H9 (cell line): ENCODE measurements around the gene ZNF319. TPM values are rescaled to one million over a fixed set of nuclear protein-coding genes. Genes with fewer than 3 reads are reported as not detected.

Experiments
- DNase-seq: peaks from one replicate; pipeline ENCODE4 v3.0.0-alpha.2; 2017
- H2AFZ ChIP-seq: one replicate; pipeline ENCODE4 v1.6.1; 2013; ENCODE audit warnings: mild to moderate bottlenecking, low read length, control low read depth, moderate library complexity
- H2AK5ac ChIP-seq: 2 replicates; pipeline ENCODE4 v1.6.1; 2013; ENCODE audit warnings: low read length, control low read depth, mixed read lengths; ENCODE audit not compliant: insufficient read length
- H2BK120ac ChIP-seq: one replicate; pipeline ENCODE4 v1.6.1; 2013; ENCODE audit warnings: low read depth, mild to moderate bottlenecking, low read length, control low read depth, inconsistent platforms; ENCODE audit not compliant: poor library complexity, severe bottlenecking
- H2BK12ac ChIP-seq: 2 replicates; pipeline ENCODE4 v1.6.1; 2013; ENCODE audit warnings: low read length, control low read depth, mixed read lengths, low read depth; ENCODE audit not compliant: insufficient read length
- H2BK15ac ChIP-seq: 2 replicates; pipeline ENCODE4 v1.6.1; 2013; ENCODE audit warnings: low read depth, low read length, control low read depth
- H2BK20ac ChIP-seq: one replicate; pipeline ENCODE4 v1.6.1; 2013; ENCODE audit warnings: low read depth, mild to moderate bottlenecking, low read length, control low read depth, inconsistent platforms; ENCODE audit not compliant: poor library complexity, severe bottlenecking
- H2BK5ac ChIP-seq: 2 replicates; pipeline ENCODE4 v1.6.1; 2013; ENCODE audit warnings: low read length, control low read depth, mixed read lengths; ENCODE audit not compliant: insufficient read length
- H3K14ac ChIP-seq: 2 replicates; pipeline ENCODE4 v1.6.1; 2013; ENCODE audit warnings: low read length, control low read depth; ENCODE audit not compliant: insufficient read depth
- H3K18ac ChIP-seq: 2 replicates; pipeline ENCODE4 v1.6.1; 2013; ENCODE audit warnings: low read depth, mild to moderate bottlenecking, mixed read lengths, low read length, control low read depth; ENCODE audit not compliant: insufficient read length
- H3K23ac ChIP-seq: 2 replicates; pipeline ENCODE4 v1.6.1; 2013; ENCODE audit warnings: low read length, control low read depth, mixed read lengths, low read depth; ENCODE audit not compliant: insufficient read length
- H3K23me2 ChIP-seq: 2 replicates; pipeline ENCODE4 v1.6.1; 2013; ENCODE audit warnings: low read depth, mild to moderate bottlenecking, mixed read lengths, low read length, control low read depth; ENCODE audit not compliant: insufficient read length, poor library complexity, severe bottlenecking
- H3K27ac ChIP-seq: 2 replicates; pipeline ENCODE4 v1.5.1; 2013; ENCODE audit warnings: low read length, control low read depth, mixed read lengths, low read depth; ENCODE audit not compliant: insufficient read length
- H3K27me3 ChIP-seq: 2 replicates; pipeline ENCODE4 v1.6.1; 2013; ENCODE audit warnings: low read length, control low read depth, inconsistent platforms; ENCODE audit not compliant: insufficient read depth
- H3K4ac ChIP-seq: 2 replicates; pipeline ENCODE4 v1.6.1; 2013; ENCODE audit warnings: low read depth, mild to moderate bottlenecking, control low read depth, inconsistent platforms, low read length, moderate library complexity
- H3K4me1 ChIP-seq: 2 replicates; pipeline ENCODE4 v1.6.1; 2013; ENCODE audit warnings: low read length, control low read depth, inconsistent platforms; ENCODE audit not compliant: insufficient read depth
- H3K4me2 ChIP-seq: 2 replicates; pipeline ENCODE4 v1.6.1; 2013; ENCODE audit warnings: low read length, control low read depth, mixed read lengths; ENCODE audit not compliant: insufficient read length, insufficient read depth
- H3K56ac ChIP-seq: 2 replicates; pipeline ENCODE4 v1.6.1; 2013; ENCODE audit warnings: low read depth, mild to moderate bottlenecking, mixed read lengths, low read length, control low read depth; ENCODE audit not compliant: insufficient read length
- H3K79me1 ChIP-seq: 2 replicates; pipeline ENCODE4 v1.6.1; 2013; ENCODE audit warnings: low read depth, mild to moderate bottlenecking, moderate library complexity, low read length, control low read depth, inconsistent platforms; ENCODE audit not compliant: insufficient read depth, poor library complexity, severe bottlenecking
- H3K79me2 ChIP-seq: 2 replicates; pipeline ENCODE4 v1.6.1; 2013; ENCODE audit warnings: low read length, control low read depth, inconsistent platforms; ENCODE audit not compliant: insufficient read depth
- H3K9ac ChIP-seq: 2 replicates; pipeline ENCODE4 v1.6.1; 2013; ENCODE audit warnings: low read length, control low read depth, mixed read lengths; ENCODE audit not compliant: insufficient read length; ENCODE audit errors: extremely low read depth
- H3K9me3 ChIP-seq: one replicate; pipeline ENCODE4 v1.6.1; 2013; ENCODE audit warnings: low read depth, low read length, inconsistent platforms; ENCODE audit not compliant: control insufficient read depth
- H3T11ph ChIP-seq: one replicate; pipeline ENCODE4 v1.6.1; 2013; ENCODE audit warnings: mild to moderate bottlenecking, low read length, control low read depth, inconsistent platforms
- H4K20me1 ChIP-seq: one replicate; pipeline ENCODE4 v1.6.1; 2013; ENCODE audit not compliant: control insufficient read depth, insufficient read length, insufficient read depth
- H4K5ac ChIP-seq: 2 replicates; pipeline ENCODE4 v1.6.1; 2013; ENCODE audit warnings: low read depth, mild to moderate bottlenecking, mixed read lengths, low read length, control low read depth; ENCODE audit not compliant: insufficient read length
- H4K8ac ChIP-seq: replicated peaks from 2 replicates; pipeline ENCODE4 v1.6.1; 2013; ENCODE audit warnings: low read length, control low read depth, mixed read lengths, low read depth; ENCODE audit not compliant: insufficient read length
- H4K91ac ChIP-seq: 2 replicates; pipeline ENCODE4 v1.6.1; 2013; ENCODE audit warnings: low read depth, mild to moderate bottlenecking, moderate library complexity, mixed read lengths, low read length, control low read depth; ENCODE audit not compliant: insufficient read length
- H3K27ac Mint-ChIP-seq, 3 experiments: 2 replicates in 2 of 3; 3 replicates in 1 of 3; pipeline ENCODE4 v1.8.0; 2020 to 2021; ENCODE audit warnings: mixed read lengths in 3 of 3, mild to moderate bottlenecking in 1 of 3, moderate library complexity in 1 of 3
- H3K27me3 Mint-ChIP-seq: 2 replicates; pipeline ENCODE4 v1.8.0; 2021; ENCODE audit warnings: low read depth, mild to moderate bottlenecking, moderate library complexity, mixed read lengths
- H3K36me3 Mint-ChIP-seq, 3 experiments: 2 replicates in 2 of 3; 3 replicates in 1 of 3; pipeline ENCODE4 v1.8.0; 2020 to 2021; ENCODE audit warnings: low read depth in 3 of 3, mixed read lengths in 3 of 3; ENCODE audit not compliant: insufficient read depth in 1 of 3
- H3K4me1 Mint-ChIP-seq, 2 experiments: 2 replicates each; pipeline ENCODE4 v1.8.0; 2020; ENCODE audit warnings: mixed read lengths in 2 of 2
- H3K4me3 Mint-ChIP-seq, 2 experiments: 2 replicates in 1 of 2; 3 replicates in 1 of 2; pipeline ENCODE4 v1.8.0; 2020 to 2021; ENCODE audit warnings: mild to moderate bottlenecking in 2 of 2, mixed read lengths in 2 of 2, moderate library complexity in 1 of 2
- H3K9me3 Mint-ChIP-seq, 2 experiments: 2 replicates in 1 of 2; 3 replicates in 1 of 2; pipeline ENCODE4 v1.8.0; 2020; ENCODE audit warnings: mild to moderate bottlenecking in 2 of 2, mixed read lengths in 2 of 2, moderate library complexity in 1 of 2
- CTCF ChIP-seq: fragments of 200-600 bp; sonication (generic); conservative IDR thresholded peaks from 3 replicates; pipeline ENCODE4 v1.8.0; 2021; ENCODE audit warnings: antibody characterized with exemption, mild to moderate bottlenecking
- WGBS: extraction: QIAGEN DNeasy Blood & Tissue Kit; methylation state at CpG from one replicate; pipeline ENCODE4 v1.1.7; 2013; ENCODE audit warnings: missing lambda C conversion rate, low lambda C conversion rate, mixed read lengths; ENCODE audit not compliant: insufficient read length; ENCODE audit errors: extremely low coverage; 5-methylcytosine and 5-hydroxymethylcytosine counted together
- total RNA-seq: library from RNA; stranded (reverse); gene quantifications from 2 replicates; pipeline ENCODE4 v1.2.1, GENCODE V29; 2021

ZNF319 gene
- total RNA-seq, 1 experiment from 2014 or later = 5.6 TPM

- Histone ChIP-seq H3K9ac (no peak overlapping the region), H3K27me3 (no peaks in the 10 kb centered on the region), H4K91ac (no peak overlapping the region), H3K4me2 (no peak overlapping the region), H3K79me2 (no peaks in the 10 kb centered on the region), H3K23ac (no peak overlapping the region), H4K5ac (no peak overlapping the region), H2BK120ac (no peak overlapping the region), H3K27ac (no peak overlapping the region), H2BK5ac (no peak overlapping the region), H2AFZ (no peak overlapping the region), H3K9me3 (no peaks in the 10 kb centered on the region), H2BK20ac (no peak overlapping the region), H3K14ac (no peak overlapping the region), H4K20me1 (no peaks in the 10 kb centered on the region), H3K79me1 (no peaks in the 10 kb centered on the region), H3K23me2 (no peaks in the 10 kb centered on the region), H3K4ac (no peak overlapping the region), H3K56ac (no peak overlapping the region), H2AK5ac (no peak overlapping the region), H3K4me1 (no peaks in the 10 kb centered on the region), H3K18ac (no peak overlapping the region), H3T11ph (no peak overlapping the region), H2BK15ac (no peak overlapping the region), H2BK12ac (no peak overlapping the region), H4K8ac (no peak overlapping the region)
- H3K36me3 Mint-ChIP-seq = no peaks in the 10 kb centered on the region
- WGBS = no CpG with 5 or more reads among the region's 5 CpGs
- no peak for DNase-seq
- H3K27ac Mint-ChIP-seq = no peak overlapping the region
- no peaks in the 10 kb centered on the region for H3K9me3 Mint-ChIP-seq
- no peak for TF ChIP-seq CTCF
- no peaks in the 10 kb centered on the region; the same call in 1 of the 2 replicates for H3K27me3 Mint-ChIP-seq
- H3K4me1 Mint-ChIP-seq = peaks cover 8 to 9% of the 10 kb centered on the region in 2 experiments; a peak in 2 of 4 replicates
- H3K4me3 Mint-ChIP-seq = no peak overlapping the region
Measured at GRCh38 chr16:57949595-57950238, 50.8 kb downstream of the ZNF319 start.
